Lower lobe of right lung (tissue), 2 donors: ENCODE data around the gene GALNT9. TPM values are rescaled to one million over a fixed set of nuclear protein-coding genes. Genes with fewer than 3 reads are reported as not detected.

Source experiments
- ATAC-seq, 2 donors: fragments of 200-7000 bp; cut with Tn5 transposase; one replicate each; pipeline ENCODE4 v1.9.1; 2020 to 2022; ENCODE audit warnings: mild to moderate bottlenecking in 2 of 2, moderate library complexity in 2 of 2
- DNase-seq: peaks from one replicate; pipeline ENCODE4 v3.0.0-alpha.2; 2020
- H3K27ac ChIP-seq: fragments of 200-600 bp; one replicate; pipeline ENCODE4 v1.8.0; 2022
- H3K27me3 ChIP-seq: fragments of 200-600 bp; one replicate; pipeline ENCODE4 v1.8.0; 2022; ENCODE audit warnings: low read depth
- H3K36me3 ChIP-seq: fragments of 200-600 bp; one replicate; pipeline ENCODE4 v1.8.0; 2022; ENCODE audit warnings: mild to moderate bottlenecking
- H3K4me1 ChIP-seq: fragments of 200-600 bp; one replicate; pipeline ENCODE4 v1.8.0; 2022
- H3K4me3 ChIP-seq: fragments of 200-600 bp; one replicate; pipeline ENCODE4 v1.8.0; 2022; ENCODE audit warnings: mild to moderate bottlenecking
- H3K9me3 ChIP-seq: fragments of 200-600 bp; one replicate; pipeline ENCODE4 v1.8.0; 2022
- intact Hi-C: fragments of 100-400 bp; cut with DNase I; formaldehyde crosslinking; loops from one replicate; pipeline ENCODE4 v1.11.0; 2022
- total RNA-seq: library from RNA; stranded (reverse); fragmentation: NEBNext Ultra II Directional; extraction: Animal tissue kit (Norgen Biotek cat#: 25700); gene quantifications from one replicate; pipeline ENCODE4 v1.2.1, GENCODE V29; 2021
- TF ChIP-seq, protein P1 (sequence below): fragments of 200-600 bp; IDR thresholded peaks from one replicate; pipeline ENCODE4 v1.8.0; 2022; ENCODE audit warnings: antibody characterized with exemption, mild to moderate bottlenecking
- donor health status: DM: no; HTN: yes; CAD: no; lungs with severe emphysema.

GALNT9 gene
- total RNA-seq, 1 donor from 2014 or later: not detected

DNA sequence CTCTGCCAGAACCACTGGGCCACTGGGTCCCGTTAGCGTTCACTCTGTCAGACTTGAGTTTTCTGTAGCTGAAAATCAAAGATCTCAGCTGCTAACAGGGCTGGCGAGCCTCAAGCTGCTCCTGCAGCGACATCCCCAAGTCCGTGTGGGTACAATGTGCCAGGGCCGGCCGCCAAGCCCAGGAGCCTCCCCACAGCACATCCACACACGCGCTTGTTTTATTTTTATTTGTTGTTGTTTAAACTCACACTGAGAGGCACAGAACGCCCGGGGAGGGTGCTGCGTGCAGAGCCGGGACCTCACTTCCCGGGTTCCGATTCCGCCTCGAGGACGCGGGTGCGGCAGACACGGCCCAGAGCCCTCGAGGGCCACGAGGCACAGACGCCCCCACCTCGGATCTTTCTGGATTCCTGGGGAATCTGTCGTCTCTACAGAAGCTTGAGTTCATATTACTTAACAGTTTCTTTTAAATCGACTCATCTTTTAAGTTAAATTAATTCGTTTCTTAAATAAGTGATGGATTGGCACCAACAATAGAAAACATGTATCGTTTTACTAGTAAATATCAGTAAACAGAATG lies 9.3 kb downstream of the GALNT9 start:
- H3K27me3 ChIP-seq: peaks cover 55% of the 10 kb centered on the region
- TF ChIP-seq, protein P1, sequence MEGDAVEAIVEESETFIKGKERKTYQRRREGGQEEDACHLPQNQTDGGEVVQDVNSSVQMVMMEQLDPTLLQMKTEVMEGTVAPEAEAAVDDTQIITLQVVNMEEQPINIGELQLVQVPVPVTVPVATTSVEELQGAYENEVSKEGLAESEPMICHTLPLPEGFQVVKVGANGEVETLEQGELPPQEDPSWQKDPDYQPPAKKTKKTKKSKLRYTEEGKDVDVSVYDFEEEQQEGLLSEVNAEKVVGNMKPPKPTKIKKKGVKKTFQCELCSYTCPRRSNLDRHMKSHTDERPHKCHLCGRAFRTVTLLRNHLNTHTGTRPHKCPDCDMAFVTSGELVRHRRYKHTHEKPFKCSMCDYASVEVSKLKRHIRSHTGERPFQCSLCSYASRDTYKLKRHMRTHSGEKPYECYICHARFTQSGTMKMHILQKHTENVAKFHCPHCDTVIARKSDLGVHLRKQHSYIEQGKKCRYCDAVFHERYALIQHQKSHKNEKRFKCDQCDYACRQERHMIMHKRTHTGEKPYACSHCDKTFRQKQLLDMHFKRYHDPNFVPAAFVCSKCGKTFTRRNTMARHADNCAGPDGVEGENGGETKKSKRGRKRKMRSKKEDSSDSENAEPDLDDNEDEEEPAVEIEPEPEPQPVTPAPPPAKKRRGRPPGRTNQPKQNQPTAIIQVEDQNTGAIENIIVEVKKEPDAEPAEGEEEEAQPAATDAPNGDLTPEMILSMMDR: no peak
- no peak for ATAC-seq
- intact Hi-C loops: no loop called here
- H3K4me1 ChIP-seq: no peaks in the 10 kb centered on the region
- H3K4me3 ChIP-seq: no peak overlapping the region
- H3K9me3 ChIP-seq: no peaks in the 10 kb centered on the region
- H3K36me3 ChIP-seq: no peaks in the 10 kb centered on the region
- no peak overlapping the region for H3K27ac ChIP-seq
- DNase-seq: peak; percentile 40

DNA sequence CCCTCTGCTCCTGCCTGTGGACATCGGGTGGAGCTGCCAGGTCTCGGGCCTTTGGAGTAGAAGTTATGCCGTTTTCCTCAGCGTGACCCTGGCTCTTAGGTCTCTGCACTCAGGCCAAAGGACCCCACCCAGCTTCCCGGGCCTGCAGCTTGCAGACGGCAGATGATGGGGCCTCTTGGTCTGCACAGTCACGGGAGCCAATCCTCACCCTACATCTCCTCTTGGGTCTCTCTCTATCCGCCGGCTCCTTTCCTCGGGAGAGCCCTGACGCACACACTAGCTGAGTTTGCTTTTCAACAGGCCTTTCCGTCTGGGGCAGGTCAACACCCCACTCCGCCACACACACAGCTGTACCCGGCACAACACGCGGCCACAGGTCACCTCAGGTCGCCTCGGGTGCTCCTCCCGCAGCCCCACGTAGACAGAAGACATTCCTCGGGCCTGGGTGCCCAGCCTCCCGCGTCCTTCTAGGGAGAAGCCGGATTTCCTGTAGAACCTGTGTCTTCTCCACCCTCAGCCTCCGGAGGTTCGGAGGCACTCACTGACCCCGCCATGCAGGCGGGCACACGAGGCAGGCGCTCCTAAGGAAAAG lies 9.9 kb downstream of the GALNT9 start:
- intact Hi-C loops: no loop called here
- no peaks in the 10 kb centered on the region for H3K36me3 ChIP-seq
- no peaks in the 10 kb centered on the region for H3K4me1 ChIP-seq
- peaks cover 49% of the 10 kb centered on the region for H3K27me3 ChIP-seq
- H3K27ac ChIP-seq: no peak overlapping the region
- no peaks in the 10 kb centered on the region for H3K9me3 ChIP-seq
- TF ChIP-seq, protein P1: no peak
- DNase-seq (peak; percentile 28), ATAC-seq (no peak)
- no peak overlapping the region for H3K4me3 ChIP-seq

DNA sequence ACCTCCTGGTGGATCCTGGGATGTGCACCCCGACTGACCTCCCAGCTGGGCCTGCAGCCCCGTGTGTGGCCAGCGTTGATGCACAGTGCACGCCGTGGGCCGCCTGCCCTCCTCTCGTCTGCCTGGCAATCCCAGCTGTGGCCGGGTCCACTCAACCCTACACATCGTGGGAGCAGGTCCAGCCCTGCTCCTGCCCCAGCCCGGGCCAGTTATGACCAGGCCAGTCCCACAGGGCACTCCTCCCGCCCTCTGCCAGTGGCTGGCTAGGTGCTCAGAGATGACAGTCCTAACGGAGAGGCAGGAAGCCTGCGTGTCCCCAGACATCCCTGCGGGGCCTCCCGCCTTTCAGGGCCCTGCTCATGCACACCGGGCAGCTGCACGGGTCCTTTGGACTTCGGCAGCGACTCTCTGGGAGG lies 10.8 kb downstream of the GALNT9 start:
- no peak overlapping the region for H3K4me3 ChIP-seq
- ATAC-seq (no peak), DNase-seq (peak; percentile 40)
- no peaks in the 10 kb centered on the region for H3K4me1 ChIP-seq
- H3K27me3 ChIP-seq: peaks cover 45% of the 10 kb centered on the region
- H3K9me3 ChIP-seq: no peaks in the 10 kb centered on the region
- no peak overlapping the region for H3K27ac ChIP-seq
- no peaks in the 10 kb centered on the region for H3K36me3 ChIP-seq
- intact Hi-C loops: no loop called here
- TF ChIP-seq, protein P1: no peak

DNA sequence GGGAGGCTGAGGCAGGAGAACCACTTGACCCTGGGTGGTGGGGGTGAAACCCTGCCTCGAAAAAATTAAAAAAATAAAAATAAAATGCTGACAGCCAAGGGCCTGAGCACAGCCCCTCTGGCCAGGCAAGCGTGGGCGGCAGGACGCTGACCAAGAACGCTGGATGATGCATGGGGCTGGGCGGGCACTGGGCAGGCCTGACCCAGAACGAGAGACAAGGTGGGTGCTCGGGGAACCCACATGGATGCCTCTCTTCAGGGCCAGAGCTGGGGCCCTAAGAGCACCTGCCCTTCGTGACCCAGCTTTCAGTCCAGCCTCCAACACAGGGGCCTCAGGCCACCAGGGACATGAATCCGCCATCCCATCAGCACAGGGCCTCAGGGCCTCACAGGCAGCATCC lies 11.3 kb downstream of the GALNT9 start:
- Histone ChIP-seq H3K4me3 (no peak overlapping the region), H3K9me3 (no peaks in the 10 kb centered on the region), H3K4me1 (no peaks in the 10 kb centered on the region), H3K36me3 (no peaks in the 10 kb centered on the region), H3K27me3 (peaks cover 43% of the 10 kb centered on the region), H3K27ac (no peak overlapping the region)
- ATAC-seq: no peak
- TF ChIP-seq, protein P1: no peak
- DNase-seq: peak; percentile 32
- intact Hi-C loops: no loop called here

DNA sequence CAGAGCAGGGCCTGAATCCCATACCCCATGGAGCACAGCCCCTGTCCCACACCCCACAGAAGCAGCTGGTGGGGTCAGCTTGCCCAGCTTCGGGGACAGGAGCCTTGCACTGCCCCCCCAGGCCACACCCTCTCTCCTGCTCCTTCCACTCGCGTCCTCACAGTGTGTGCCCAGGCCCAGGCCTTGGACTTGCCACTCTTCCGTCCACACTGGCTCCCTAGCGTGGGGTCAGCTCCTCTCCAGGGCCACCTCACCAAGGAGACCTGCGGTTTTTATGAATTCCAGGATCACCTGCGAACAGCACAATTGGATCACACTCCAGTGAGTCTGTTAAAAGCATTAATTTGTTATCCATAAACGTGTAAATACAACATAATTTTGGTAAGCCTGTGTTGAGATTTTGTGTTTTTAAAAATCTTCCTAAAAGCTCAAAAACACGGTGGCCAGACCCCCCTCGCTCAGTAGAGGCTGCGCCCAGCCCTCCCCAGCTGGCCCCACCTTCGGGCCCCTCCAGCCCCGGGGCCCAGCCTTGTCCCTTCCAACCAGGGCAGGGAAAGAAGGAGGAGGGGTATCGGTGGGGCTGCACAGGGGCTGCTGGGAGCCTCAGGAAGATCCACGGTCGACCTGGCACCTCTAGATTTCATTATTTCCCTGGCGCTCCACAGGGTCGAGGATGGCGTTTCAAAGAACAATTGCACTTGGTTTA lies 12.0 kb downstream of the GALNT9 start:
- Histone ChIP-seq H3K27me3 (peaks cover 36% of the 10 kb centered on the region), H3K4me3 (no peak overlapping the region), H3K36me3 (no peaks in the 10 kb centered on the region), H3K9me3 (no peaks in the 10 kb centered on the region), H3K27ac (no peak overlapping the region), H3K4me1 (no peaks in the 10 kb centered on the region)
- DNase-seq: peak; percentile 9
- intact Hi-C loops: no loop called here
- ATAC-seq: no peak
- TF ChIP-seq, protein P1: no peak
